Peyer's patch (tissue), 4 donors: Measurements from ENCODE around the gene MEFV.

Source experiments
- CTCF ChIP-seq, 6 experiments: fragments of 450-650 bp in 4 of 6; fragments of 200-600 bp in 2 of 6; sonication (generic) in 1 of 6; IDR thresholded peaks; one replicate each; pipeline ENCODE4 v1.5.1; 2017 to 2019; ENCODE audit warnings: antibody characterized with exemption in 6 of 6, mild to moderate bottlenecking in 3 of 6, moderate library complexity in 1 of 6
- POLR2A ChIP-seq, 2 donors: fragments of 450-650 bp; IDR thresholded peaks; one replicate each; pipeline ENCODE4 v1.5.1; 2017; ENCODE audit warnings: antibody characterized with exemption in 2 of 2, mild to moderate bottlenecking in 2 of 2, moderate library complexity in 2 of 2

- TF ChIP-seq CTCF (IDR thresholded peaks at IDR 0.05) (peak in 3 of 6 experiments; percentile 3 to 20 (median 12)), POLR2A (IDR thresholded peaks at IDR 0.05) (peak; percentile 53 to 56)
Measured at GRCh38 chr16:3282730-3283542, 26.5 kb upstream of the MEFV start, which contains the start of gene ZNF263.
